ENCODE measurements around the gene TMEM168.
"Not testable (repeated sequence)": the region's sequence is repeated elsewhere in the genome, so short reads cannot be mapped to it uniquely, and the experiment has no call there.

TMEM168 gene, protein sequence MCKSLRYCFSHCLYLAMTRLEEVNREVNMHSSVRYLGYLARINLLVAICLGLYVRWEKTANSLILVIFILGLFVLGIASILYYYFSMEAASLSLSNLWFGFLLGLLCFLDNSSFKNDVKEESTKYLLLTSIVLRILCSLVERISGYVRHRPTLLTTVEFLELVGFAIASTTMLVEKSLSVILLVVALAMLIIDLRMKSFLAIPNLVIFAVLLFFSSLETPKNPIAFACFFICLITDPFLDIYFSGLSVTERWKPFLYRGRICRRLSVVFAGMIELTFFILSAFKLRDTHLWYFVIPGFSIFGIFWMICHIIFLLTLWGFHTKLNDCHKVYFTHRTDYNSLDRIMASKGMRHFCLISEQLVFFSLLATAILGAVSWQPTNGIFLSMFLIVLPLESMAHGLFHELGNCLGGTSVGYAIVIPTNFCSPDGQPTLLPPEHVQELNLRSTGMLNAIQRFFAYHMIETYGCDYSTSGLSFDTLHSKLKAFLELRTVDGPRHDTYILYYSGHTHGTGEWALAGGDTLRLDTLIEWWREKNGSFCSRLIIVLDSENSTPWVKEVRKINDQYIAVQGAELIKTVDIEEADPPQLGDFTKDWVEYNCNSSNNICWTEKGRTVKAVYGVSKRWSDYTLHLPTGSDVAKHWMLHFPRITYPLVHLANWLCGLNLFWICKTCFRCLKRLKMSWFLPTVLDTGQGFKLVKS

DNA sequence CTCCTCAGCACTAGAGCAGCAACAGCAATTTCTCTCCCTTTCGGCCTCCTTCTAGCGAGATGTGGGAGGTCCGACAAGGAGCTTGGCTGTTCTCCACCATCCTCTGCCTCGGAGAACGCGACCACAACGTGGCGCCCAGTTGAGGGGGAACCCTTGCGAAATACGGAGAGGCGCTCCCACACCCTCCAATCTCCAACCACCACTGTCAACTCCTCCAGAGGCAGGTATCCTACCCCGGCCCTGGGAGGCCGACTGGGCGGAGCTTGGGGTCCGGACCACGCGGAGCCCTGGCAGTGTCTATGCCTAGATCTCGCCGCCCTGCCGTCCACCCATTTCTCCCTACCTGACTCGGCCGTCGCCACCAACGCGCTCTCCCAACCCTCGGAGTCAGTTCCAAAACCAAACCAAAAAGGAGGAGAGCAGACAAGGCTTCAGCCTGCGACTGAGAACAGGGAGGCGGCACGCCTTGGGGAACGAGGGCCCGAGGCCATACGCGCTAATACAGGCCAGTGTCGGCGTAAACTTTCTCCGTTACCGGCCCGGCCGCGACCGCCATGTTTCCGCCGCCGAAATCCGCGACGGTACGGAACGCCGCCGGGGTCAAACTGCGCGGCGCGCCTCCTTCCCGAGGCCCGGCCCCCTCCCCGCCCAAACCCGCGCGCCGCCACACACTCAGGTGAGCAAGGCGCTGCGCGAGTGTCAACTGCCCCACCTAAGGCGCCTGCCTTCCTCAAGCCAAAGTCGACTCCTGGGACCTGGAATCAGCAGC lies at the start of gene TMEM168:
TSS of gene TMEM168 (minus strand) at position 577 of the 769 bp plus-strand sequence. CDS start 5,568 bp downstream, outside the sequence.
- DNase-seq = peak; percentile 77

DNA sequence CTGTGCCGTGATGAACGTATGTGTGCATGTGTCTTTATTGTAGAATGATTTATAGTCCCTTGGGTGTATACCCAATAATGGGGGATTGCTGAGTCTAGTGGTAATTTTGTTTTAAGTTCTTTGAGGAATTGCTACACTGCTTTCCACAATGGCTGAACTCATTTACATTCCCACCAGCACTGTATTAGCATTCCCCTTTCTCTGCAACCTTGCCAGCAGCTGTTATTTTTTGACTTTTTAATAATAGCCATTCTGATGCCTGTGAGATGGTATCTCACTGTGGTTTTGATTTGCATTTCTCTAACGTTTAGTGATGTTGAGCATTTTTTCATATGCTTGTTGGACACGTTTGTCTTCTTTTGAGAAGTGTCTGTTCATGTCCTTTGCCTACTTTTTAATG lies 45.7 kb upstream of the TMEM168 start:
- DNase-seq = not testable (repeated sequence)

DNA sequence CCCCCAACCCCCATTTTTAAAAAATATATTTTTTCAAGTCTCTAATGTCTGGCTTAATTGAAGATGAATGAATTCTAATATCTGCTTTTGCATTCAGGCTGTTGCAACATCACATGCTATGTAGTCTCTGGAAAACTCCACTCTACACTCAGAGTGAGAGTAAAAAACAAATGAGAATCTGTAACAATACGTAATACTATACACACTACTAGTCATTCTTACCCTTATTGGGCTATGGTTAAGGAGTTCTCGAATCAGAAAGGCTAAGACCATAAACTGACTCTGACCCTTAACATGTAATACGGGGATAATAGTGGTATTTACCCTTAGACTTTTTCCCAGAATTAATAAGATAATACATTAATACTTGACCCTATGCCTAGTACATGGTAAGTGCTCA lies 42.9 kb upstream of the TMEM168 start:
- DNase-seq = no peak

DNA sequence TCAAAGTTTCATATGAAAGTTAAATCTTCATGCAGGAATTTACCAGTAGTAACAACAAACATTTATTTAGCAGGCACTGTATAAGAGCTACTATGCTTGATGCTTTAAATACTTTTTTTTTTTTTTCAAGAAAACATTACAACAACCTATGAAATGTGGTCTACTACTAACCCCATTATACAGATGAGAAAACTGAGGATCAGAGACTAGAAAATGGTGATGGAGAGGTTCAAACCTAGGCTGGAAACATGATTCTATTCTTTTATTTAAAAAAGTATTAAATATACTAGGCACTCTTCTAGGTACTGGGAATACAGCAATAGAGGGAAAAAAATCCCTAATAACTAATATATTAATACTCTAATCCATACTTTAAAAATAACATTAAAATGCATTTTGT lies 40.6 kb upstream of the TMEM168 start:
- DNase-seq = no peak

DNA sequence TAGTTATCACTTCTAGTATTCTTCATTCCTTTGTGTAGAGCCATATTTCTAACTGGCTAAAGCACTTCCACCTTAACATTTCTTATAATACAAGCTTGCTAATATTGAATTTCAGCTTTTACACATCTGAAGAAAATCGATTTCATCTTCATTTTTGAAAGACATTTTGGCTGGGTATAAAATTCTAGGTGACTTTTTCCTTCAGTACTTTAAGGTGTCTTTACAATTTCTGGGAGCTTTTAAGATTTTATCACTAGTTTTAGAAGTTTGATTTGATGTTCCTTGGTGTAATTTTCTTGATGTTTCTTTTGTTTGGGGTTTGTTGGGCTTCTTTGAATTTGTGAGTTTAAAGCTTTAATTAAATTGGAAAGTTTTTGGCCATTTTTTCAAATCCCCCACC lies 38.5 kb upstream of the TMEM168 start:
- no peak for DNase-seq

DNA sequence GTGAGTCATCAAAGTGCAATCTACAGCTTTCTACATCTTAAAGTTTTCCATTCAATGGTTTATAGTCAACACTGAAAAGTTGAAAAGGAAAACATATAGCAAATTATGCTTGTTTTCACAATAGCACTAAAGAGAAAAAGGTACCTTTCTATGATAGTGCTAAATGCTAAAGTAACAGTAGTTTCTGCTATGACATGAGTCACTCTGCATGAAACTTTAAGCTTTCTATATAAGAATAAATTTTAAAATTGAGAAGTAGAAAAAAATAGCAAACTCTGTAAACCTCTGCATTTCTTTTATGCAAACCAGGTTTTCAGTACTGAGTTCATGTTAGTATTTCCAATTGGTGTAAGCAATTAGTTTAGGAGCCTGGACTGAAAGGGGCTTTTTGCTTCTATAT lies 31.2 kb upstream of the TMEM168 start:
- no peak for DNase-seq

DNA sequence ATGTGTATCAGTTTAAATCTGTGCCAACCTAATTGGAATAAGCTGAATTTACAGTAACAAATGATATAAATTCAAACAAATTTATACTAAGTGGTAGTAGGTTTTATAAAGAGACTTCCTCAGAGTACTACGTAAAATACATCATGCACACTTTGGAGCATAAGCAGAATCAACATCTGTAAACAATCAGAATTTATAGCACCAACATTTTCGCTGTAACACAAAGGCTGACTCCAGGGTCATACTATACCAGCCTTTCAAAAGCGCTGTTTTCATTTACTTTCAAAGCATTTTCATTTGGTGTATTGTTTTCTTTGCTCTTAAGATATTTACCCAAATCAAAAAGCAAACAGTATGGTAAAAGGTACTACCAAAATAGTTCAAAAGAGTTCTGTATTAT lies 29.3 kb upstream of the TMEM168 start:
- DNase-seq = no peak

DNA sequence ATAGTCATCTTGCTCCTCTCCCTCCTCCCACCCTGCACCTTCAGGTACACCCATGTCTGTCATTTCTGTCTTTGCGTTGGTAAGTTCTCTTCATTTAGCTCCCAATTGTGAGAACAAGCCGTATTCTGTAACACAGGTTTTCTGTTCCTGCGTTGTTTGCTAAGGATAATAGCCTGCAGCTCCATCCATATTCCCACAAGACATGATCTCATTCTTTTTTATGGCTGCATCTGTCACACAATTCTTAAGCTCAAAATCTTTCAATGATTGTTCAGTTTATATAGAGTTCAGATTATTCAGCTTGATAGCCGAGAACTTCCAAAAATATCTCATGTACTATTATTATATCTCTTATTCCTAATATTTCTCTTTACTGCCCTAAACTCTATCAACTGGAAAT lies 16.0 kb upstream of the TMEM168 start:
- DNase-seq = no peak

DNA sequence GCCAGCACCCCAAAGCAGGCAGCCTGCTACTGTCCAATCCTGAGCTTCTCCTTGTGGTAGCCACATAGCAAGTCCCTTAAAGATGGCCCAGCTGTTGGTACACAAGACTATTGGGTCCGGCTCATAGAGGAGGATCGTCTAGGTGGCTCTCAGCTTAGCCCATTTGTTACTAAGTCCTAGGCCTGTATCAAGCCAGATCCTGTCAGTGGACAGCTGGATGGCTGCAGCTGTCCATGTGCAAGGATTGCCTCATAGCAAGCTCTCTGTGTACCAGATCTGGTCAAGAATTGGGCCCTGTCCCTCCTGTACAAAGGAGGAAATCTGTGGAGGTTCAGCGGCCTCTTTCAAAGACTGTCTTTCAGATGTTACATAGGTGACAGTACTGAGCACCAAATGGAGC lies 12.2 kb upstream of the TMEM168 start:
- DNase-seq = no peak

DNA sequence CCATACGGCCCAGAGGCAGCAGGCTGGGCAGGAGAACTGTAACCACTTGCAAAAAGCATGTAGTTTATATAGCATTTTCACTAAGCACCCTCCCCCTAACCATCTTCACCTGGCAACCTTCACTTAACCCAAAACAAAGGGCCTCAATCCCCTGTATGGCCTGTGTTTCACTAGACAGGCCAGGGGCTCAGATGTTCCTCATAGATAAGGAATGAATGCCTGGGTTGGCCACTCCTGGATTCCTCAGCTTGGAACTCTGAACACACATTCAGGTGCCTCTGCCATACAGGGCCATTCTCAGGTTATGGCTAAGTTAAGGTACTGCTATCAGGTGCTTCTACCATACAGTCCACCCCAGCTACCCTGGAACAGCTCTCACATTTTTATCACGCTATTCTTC lies 10.3 kb upstream of the TMEM168 start:
- no peak for DNase-seq

DNA sequence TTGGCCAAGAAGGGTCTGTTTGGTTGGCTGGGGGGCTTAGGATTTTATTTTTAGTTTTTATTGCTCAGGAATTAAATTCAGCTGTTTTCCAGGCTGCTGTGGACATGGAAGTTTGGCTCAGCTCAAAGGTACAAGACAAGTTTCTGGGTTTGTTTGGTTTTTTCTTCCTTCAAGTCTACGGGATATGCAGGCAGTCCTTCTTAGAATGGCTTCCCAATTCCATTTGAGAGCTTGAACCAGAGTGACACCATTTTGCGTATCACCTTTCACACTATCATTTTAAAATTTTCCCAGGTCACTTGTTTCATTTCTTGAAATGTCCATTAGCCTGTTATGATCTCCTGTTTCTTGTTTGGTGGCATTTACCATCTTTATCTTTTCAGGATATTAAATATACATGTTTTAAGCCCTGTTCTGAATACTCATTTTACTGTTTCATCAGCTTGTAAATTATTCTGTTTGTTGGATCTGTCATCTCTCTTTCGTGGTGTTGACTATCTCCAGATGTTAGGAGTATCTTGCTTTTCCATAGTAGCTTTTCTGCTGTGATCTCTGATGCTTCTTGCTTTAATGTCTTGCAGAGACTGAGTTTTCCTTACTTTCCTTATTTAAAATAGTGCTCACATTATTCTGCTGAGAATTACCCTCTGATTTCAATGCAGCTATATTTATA lies 9.4 kb upstream of the TMEM168 start:
- DNase-seq = no peak

DNA sequence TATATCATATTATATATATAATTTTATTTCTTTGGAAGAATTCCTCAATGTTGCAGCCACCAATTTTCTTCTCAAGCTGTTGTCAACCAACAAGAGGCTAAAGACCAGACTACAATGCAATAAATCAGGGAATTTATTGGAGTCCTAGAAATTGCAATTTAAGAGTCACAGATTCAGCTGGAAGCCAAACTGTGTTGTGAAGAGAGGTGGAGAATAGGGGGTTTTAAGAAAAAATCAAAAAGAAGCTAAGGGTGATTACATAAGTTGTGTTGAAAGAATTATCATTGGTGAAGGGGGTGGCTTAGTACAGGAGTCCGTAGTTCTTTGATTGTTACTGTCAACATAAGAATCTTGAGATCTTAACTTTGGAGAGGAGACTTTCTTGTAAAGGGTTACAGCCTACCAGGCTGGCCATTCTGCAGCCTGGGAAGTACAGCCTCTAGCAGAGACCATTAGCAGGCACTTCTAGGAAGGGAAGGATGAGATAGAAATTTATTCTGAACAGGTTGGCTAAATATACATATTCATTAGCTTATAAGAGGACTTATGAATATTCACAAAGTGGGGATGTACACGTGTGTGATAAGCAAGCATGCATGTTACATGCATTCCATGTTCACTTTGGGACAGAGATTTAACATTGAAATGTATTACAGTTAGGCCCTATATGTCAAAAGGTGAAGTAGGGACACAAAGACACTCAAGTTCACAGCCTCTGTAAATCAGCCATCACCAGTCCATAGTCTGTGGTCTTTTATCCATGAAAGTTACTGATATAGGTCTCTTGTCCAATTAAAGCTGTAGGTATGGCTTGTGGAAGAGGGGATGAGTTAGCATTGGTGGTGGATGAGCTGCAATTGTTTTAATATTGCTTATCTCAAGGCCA lies 8.3 kb upstream of the TMEM168 start:
- DNase-seq = no peak

DNA sequence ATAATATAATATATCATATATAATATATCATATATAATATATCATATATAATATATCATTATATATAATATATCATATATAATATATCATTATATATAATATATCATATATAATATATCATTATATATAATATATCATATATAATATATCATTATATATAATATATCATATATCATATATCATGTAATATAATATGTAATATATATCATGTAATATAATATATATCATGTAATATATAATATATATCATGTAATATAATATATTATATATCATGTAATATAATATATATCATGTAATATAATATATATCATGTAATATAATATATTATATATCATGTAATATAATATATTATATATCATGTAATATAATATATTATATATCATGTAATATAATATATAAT lies 6.4 kb upstream of the TMEM168 start:
- not testable (repeated sequence) for DNase-seq

DNA sequence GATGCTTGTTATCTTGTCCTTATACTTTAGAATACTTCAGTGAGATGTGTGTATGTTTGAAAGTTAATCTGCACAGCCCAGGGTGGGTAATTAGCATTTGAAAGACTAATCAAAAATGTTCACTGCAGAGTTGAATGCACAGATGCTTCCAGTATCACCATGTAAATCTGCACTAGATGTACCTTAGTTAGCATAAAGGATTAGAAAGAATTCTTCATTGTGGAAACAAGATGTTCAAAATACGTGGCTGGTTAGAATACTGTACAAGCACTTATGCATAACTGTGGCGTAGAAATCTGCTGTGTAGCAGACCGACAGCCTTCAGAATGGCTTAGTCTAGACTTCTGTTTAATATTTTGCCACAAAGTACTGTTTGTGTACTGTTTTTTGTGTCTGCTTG lies 2.2 kb upstream of the TMEM168 start:
- DNase-seq = no peak

DNA sequence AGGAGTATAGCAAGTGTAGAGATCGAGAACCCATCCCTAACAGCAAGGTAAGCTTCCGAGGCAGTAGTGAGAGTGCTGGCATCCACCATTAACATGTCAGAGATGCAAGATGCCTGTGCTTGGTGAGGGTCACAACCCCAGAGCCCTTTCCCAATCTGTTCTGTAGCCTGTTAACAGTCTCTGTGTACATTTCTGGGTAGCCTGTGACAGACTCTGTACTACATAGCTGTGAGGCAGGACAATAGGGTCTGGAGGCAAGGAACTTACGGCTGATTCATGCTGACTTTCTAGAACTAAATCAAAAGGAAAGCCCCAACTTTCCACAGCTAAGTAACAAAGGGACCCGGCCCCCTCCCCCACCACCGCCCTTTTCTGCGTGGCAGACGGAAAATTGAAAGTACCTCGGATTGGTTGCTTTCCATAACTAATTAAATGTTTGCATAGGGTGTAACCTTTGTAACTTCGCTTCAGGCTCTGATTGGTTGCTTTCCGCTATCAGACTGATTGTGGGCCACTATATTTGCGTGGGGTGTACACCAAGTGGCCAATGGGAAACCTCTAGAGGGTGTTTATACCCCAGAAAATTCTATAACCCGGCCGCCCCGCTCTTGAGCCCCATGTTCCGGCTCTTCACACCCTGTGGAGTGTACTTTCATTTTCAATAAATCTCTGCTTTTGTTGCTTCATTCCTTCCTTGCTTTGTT lies 1.4 kb upstream of the TMEM168 start:
- no peak for DNase-seq

DNA sequence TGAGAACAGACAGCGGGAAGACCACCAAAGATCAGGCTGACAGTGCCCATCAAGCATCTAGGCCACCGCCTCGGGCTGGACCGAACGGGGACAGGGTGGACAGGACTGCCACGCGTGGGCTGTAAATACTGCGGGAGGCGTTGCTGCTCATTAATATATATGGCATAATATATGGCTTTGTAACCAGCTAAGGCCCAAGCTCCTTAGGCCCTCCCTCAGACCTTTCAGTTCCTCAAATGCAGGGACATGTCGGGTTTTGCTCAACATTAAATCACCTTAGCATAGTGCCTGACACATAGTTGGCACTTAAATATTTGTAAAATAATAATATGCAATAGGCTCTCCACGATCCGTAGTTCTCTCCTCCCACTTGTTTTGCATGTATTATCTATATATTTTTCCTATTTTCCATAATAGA lies 402 bp upstream of the TMEM168 start:
- no peak for DNase-seq

DNA sequence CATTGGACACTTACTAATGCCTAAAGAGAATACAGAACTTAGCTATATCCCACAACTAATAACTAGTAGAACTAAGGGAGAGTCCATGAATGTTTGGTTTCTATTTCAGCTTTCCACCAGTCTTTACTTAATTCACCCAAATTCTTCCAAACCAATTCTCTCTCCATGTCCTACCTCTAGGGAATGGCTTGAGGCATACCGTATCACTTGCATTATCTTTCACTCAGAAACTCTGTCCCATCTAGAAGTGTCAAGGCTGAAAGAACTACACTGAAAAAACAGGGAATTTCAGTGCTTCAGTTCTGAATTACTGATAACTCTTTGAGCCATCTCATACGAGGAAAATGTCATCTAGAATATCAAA lies 758 bp downstream of the TMEM168 start:
- no peak for DNase-seq

DNA sequence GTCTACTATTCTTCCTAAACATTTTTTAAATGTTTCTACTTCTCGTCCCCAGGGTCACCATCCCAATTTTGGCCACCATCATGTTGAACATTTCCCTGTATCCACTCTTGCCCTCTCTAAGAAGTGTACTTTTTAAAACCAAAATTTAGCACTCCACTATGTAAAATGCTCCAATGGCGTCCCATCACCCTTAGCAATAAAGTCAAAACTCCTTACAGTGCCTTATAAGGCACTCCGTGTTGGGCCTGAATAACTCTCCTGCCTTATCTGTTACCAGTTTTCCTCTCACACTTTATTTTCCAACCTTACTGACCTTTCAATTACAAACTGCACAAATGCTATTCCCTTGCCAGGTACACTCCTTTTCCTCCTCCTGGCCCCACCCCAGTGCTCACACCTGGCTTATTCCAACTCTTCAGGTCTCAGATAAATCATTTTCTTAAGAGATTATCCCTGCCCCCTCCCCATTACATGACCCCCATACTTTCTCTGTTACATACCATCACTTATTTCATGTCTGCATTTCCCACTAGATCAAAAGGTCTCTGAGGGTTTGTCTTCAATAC lies 1.3 kb downstream of the TMEM168 start:
- no peak for DNase-seq

DNA sequence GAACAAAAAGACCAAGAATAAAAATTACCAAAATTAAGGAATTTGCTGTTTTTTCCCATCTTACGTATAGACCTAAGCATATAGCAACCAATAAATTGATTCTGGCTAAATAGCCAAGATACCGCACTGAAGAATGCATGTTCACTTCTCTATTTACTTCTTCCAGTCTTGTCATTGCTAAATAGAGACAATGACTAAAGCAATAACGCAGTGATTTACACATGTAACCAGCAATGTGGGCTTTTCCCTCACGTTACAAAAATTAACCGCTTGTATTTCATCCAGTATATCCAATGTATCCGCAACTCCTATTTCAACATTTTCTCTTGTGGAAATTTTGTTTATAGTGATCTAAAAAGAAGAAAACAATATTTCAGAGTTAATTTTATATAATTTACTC lies 5.6 kb downstream of the TMEM168 start:
- no peak for DNase-seq

DNA sequence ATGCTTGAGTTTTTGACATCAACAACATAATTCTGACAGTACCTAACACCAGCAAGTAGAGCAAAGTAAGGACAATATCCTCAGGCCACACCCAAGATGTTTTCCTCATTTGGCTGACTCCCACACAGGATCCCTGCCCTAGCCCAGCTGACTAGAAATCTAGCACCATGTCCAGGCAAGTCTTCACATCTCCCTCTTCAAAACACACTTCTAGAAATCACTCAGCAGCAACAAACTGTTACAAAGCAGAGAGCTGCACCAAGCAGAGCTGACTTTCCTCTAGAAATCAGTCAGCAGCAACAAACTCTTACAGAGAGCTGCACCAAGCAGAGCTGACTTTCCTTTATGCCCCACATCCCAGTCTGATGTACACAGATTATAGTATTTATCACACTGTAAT lies 7.7 kb downstream of the TMEM168 start:
- no peak for DNase-seq

DNA sequence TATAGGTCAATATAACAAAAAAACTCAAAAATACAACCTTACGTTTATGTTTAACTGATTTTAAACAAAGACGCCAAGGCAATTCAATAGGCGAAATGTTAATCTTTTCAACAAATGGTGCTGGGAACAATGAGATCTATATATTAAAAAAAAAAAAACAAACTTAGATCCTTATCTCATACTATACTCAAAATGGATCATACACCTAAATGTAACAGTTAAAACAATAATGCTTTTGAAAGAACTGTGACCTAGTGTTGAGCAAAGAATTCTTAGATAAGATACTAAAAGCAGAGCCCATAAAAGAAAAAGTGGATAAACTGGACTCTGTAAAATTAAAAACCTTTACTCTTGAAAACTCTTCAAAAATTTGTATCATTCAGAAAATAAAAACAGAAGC lies 8.6 kb downstream of the TMEM168 start:
- DNase-seq = no peak
